ENCODE data around the gene RIOK2.

Gene RIOK2

DNA sequence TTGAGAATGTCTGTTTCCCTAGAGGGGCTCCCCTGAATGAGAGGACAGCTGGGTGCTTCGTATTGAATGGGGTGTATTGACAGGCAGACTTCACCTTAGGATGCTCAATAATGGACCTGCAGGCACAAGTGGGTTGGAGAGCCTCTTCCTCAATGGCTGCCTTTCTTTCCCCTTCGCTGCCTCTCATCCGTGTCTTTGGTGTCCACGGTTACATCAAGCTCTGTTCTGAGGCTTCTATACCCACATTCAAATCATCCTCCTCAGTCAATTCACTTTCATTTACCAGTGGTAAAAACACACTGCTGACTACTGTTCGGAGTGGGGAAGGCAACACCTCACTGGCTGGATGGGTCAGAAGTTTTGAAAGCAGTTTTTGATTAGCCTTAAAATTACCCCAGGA lies 61.2 kb downstream of the RIOK2 start:
- no peak for DNase-seq

- no peak for DNase-seq
Observed at GRCh38 chr5:97120195-97120594, 62.9 kb downstream of the RIOK2 start.

GRCh38 chr5:97119007-97119390 lies 64.0 kb downstream of the RIOK2 start:
- no peak for DNase-seq

DNA sequence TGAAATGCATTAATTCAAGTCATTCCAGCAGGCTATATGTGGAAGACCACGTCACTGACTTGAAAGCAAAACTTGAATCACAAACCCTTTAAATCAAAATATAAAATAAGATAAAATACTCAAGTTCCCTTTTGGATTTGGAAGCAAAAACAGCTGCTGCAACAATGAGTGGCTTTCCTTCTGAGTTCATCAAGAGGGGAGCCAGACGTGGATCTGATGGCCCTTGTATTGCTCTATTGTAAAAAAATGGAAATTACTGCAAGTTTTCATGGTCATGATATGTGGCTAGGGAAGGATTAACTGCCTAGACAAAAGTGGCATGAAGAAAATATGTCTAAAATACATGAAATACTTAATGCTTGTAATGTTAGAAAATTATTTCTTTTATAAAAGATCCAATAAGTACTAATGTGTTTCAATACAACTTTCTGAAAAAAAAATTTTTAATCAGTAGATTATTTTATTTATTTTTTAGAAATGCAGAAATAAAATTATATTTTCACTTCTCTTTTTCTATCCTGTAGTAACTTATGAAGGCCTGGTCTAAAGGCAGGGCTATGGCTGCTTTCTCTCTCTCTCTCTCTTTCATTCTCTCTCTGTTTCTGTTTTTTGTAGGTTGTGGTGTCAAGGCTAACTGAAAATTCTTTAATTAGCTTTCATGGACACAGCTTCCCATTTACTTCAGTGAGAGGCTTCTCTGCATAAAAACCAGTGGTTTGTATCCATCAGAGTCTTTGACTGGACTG lies 64.6 kb downstream of the RIOK2 start:
- DNase-seq, result no peak

GRCh38 chr5:97115932-97116331 lies 67.1 kb downstream of the RIOK2 start:
- no peak for DNase-seq

DNA sequence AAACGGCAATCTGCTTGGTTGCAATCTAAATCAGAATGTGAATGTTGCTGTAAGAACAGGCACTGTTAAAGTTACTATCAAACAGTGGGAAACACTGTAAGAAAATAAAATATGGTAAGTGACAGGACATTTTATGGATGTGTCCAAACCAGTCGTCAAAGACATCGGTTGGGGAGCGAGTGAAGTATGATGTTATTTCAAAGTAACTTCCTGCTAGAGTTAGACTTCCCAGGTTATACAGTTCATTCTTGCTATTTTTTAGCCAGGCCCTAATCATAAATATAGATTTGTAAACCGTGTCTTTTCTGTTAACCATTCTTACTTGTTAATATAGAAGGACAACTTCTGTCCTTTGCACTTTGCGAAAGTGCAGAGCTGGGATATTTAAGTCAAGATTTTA lies 70.8 kb downstream of the RIOK2 start:
- no peak for DNase-seq

DNA sequence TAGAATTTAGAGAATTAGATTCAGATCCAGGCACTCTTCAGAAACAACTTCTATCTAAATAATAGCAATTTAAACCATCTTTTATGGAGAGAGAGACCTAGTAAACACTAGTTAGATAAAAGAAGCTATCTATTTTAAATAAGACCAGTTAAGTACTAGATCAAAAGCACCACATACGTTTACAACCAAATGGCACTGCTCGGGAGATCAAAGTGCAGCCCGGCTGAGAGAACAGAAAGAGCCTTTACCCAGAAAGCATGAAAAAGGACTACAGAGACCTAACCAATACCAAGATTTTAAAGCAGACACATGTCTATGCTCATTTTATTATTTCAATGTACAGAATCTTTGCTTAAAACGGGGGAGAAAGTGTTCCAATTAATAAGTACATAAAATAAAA lies 71.4 kb downstream of the RIOK2 start:
- no peak for DNase-seq

- DNase-seq, result no peak
Observed at GRCh38 chr5:97111004-97111403, 72.0 kb downstream of the RIOK2 start.
